HCEC 1CT (cell line): ENCODE results near the gene SLC1A3.

ENCODE experiments used
- DNase-seq: peaks from one replicate; pipeline ENCODE4 v3.0.0-alpha.2; 2017

Gene SLC1A3

DNA sequence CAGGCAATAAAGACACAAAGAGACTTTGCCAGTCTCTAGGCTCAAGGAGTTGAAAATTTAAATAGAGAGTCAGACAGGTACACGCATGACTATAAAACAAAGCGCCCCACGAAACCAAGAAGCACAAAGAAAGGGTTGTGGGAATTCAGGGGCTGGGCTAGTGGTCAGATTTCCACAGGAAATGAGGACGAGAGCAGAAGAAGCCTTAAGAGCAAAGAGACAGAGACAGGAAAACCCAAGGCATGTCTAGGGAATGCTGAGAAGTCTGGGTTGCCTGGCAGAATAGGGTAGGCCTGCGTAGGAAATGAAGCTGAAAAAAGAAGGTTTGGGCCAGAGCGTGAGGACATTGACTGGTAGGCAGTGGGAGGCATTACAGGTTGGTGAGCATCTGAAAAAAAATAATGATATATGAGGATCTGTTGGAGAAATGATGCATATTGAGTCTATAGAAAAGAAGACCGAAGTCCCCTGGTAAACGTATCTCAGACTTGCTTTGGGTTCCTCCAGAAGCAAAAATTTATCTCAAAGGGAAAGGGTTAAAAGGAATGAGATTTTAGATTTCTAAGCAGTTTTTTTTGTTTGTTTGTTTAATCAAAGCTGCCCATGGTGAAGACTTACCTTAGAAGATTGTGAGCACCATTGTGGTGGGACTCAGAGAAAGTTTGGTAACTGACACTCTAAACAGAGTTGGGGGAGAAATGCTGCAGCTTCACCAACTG, 51.8 kb downstream of the SLC1A3 start:
- peak; percentile 52 for DNase-seq

DNA sequence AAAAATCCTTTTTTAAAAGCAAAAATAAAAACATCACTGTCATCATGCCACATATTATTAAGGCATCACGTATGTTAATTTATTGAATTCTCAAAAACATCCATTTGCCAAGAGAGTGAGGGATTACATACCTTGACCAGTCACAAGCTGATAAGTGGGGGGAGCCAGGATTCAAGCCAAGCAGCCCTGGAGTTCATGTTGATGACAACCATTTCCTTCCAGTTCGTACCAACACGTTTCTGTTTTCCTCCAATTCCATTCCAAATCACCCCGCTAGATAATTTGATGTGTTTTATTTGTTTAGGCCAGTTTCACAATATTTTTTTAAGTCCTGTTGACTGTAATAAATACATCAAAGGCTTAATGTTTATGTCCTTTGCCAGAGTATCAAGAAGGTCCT, 53.0 kb downstream of the SLC1A3 start:
- DNase-seq = no peak

DNA sequence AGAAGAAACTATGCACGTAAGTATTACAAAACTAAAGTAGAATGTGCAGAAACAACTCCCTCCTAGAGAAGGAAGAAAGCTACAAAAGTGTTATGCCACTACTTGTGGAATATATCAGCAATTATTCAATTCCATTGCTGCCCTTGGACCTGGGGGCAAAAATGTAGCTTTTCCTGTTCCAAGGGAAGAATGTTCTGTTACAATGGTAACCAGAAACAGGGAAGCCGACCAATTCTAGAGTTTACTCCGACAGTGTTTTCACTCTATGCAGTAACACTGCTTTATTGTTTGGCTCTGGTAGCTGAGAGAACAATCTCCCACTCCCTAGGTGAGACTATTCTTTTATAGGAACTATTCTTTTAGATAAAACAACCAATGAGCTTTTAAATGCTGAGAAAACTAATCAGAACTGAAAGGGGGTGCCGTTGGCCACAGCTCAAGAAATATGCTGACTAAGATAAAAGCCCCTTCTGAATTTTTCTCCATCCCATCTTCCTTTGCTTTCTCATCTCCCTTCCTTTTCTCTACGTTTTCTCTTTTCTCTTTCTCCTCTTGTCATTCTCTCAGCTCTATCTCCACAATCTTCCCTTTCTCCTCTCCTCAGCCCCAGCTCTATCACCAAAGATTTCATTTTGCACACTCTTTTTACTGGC, 54.1 kb downstream of the SLC1A3 start:
- no peak for DNase-seq

DNA sequence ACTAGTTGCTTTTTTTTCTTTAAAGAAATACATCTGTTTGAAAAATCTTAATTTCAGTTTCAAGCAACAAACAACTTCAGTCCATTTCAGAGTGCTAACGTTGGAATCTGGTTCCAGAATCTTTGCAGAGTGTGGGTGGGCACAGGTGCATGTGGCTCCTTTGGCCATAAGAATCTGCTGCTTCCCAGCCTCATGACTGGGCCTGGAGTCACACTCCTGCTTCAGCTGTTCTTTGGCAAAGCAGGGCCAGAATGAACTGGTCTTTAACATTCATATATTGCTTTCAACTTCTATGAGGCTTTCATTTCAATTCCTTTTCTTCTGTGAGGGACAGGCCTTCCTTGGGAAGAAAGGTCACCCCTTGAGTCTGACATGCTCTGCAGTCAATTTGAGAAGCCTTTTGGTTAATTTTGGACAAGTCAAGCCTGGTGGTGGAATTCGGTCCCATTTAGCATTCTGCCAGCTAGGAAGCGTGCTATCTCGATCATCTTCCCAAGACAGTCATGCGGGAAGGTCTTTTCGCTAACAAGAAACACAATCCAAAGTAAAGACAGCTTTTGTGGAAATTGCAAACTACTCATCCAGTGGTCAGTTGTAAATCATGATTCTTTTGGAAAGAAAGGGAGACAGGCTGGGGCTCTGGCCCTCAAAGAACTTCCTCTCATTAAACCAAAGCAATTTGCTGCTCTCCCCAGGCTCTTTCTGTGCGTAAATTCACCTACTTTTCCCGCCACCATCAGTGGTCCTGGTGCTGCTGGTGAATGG, 55.2 kb downstream of the SLC1A3 start:
- DNase-seq = no peak

DNA sequence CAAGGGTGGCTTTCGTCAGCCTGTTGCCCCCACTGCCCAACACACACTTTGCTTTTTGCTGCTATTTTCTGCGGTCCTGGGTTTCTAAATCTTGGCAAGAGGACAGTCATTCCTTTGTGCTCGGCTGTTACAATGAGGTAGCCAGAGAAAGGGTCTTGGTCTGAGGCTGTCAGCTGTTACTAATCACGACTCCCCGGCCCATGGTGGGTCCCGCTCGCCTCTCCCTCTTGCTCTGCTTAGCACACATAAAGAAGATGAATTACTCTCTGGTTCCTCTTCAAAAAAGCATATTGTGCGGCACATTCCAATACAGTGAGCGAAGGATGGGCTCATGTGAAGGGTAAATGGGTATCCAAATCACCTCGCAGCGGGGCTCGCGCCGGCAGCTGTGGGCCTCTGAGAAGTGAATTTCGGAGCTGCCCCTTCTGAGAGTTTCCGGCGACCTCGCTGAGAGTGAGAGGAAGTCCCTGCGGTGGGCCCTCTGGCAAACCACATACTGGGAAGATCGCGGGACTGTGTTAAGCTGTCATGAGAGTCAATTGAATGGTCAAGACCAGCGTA, 56.0 kb downstream of the SLC1A3 start:
- no peak for DNase-seq

DNA sequence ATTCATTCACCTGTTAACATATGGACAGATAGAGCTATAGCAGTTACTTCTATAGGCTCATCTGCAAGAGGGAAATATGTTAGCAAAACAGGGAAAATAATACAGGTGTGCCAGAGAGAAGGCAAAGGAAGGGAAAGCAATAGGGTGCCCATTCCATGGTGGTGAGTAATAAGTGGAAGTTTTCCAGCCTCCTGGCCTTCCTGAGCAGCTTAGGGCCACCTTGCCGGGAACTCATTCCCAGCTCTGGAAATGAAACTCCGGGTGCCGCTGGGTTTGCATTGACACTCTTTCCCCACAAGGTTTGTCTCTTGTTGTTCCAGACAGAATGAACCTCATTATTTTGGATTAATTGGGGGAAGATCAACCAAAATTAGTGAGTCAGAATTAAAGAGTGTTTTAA, 58.4 kb downstream of the SLC1A3 start:
- DNase-seq = no peak

DNA sequence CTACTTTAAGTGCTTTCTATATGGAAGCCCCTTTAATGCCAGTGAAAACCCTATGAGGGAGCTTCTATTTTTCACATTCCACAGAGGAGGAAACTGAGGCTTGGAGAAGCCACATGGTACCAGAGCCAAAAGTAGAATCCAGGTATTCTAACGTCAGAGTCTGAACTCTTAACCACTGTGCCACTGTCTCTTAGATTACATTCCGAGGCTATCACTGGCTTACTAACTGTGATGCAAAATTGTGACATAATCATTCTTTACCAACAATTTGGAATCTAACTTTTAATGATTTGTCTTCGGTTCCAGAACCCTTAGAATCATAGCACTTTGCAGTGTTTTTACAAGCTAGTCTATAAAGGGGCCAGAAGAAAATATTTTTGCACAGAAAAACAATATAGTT, 59.2 kb downstream of the SLC1A3 start:
- no peak for DNase-seq

DNA sequence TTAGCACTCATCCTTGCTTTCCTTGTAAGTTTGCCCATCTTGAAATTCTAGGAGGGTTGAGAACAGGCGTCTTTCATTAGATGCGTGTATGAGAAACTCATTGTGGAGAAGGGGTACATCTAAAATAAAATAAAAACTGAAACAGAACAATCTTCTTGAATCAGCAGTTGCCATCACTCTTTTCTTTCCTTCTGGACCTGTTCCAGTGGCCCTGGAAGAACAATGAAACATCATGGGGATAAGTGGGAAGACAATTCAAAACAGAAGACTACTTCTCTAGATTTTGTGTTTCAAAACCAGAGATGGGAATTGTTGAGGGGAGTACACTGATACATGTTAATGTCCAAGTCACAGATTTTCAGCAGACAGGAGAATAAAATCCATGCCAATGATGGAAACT, 59.9 kb downstream of the SLC1A3 start:
- DNase-seq = no peak

DNA sequence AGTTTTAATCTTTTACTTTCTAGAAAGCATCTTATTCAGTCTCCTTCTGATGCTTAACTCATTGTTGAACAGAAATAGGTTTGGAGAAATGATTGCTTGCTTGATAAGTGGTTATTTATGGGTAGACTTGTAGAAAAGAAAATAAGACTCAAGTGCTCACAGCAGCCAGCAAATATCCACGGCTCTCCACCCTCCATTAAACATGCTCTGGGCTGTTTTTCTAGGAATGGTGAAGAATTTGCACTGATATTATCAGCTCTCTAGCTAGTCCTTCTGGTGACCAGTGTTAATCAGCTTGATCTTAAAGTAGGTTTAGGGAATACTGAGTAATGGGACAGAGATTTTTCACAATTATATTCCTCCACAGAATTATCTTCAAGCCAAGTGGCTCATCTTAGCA, 60.6 kb downstream of the SLC1A3 start:
- DNase-seq = no peak

DNA sequence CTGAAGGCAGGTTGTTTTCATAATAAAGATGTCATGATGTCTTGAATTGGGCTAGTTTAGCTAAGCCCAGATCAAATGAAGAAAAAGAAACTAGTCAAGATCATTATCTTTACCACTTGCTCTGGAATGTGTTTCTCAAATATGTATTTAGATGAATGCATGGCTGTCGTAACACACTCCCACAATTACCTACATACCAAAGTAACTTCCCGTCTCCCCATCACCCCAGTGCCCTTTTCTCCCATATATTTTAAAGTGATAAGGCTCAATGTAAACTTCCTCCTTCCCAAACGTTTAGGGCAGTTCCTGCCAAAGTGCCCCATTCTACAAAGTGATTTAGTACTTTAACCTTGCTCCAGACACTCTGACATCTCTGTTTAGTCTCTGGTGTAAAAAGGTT, 61.4 kb downstream of the SLC1A3 start:
- no peak for DNase-seq

DNA sequence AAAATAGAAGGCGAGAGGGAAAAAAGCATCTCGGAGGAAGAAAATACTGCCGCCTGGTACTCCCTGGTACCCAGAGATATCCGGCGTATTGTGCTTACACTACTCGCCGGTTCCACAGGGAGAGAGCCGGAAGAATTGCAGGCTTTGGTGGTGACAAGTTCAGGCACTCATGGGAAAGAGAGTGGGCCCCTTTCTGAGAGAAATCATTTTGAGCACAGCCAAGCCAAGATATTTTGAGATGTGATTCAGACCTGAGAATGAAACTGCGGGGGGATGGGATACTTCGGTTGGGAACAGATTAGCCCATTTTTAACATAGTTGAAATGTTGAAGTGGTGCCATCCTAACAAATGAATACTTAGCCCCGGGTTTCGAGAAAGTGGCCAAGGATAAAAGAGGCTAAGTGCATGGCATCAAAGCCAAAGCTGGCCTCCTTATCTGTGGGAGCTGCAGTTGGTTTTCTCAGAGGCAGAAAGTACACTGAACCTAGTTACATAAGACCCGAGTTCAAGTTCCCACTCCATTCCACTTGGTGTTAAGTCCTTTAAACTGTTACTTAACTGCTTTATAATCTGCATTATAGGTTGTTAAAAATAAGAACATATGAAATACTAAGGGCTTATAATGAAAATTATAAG, 62.7 kb downstream of the SLC1A3 start:
- DNase-seq = no peak

DNA sequence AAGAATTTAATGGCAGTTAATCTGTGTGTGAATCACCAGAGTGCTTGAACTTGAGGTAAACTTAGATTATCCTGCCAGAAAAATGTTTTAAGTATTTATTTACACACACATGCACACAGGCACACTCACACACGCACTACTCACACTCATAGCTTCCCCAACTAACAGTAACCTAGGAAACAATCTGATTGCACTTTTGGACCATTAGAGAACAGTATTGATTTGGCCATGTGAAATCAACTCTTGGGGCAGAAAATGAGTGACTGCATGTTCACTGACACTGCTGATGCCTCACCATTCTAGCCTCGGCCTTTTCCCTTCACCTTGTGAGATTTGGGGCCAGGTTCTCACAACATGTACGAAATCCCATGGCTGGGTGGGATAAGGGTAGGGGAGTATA, 64.1 kb downstream of the SLC1A3 start:
- peak; percentile 25 for DNase-seq

DNA sequence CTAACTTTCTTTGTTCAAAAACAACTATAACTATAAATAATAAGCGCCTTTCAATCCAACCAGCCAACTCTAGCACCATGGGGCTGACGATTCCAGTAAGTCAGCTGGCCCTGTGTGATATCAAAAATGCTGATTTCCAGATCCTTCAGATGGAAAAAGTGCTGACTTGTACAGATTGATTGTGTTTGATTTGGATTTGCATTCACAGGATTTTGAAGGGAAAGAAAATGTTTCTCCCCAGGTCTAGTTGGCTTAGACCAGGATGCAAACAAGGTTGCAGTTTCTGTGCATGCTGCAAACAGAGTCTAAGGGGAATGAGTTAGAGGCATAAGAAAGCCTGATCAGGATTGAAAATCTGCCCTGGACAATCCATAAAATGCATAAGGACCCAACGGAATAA, 68.9 kb downstream of the SLC1A3 start:
- DNase-seq = no peak

DNA sequence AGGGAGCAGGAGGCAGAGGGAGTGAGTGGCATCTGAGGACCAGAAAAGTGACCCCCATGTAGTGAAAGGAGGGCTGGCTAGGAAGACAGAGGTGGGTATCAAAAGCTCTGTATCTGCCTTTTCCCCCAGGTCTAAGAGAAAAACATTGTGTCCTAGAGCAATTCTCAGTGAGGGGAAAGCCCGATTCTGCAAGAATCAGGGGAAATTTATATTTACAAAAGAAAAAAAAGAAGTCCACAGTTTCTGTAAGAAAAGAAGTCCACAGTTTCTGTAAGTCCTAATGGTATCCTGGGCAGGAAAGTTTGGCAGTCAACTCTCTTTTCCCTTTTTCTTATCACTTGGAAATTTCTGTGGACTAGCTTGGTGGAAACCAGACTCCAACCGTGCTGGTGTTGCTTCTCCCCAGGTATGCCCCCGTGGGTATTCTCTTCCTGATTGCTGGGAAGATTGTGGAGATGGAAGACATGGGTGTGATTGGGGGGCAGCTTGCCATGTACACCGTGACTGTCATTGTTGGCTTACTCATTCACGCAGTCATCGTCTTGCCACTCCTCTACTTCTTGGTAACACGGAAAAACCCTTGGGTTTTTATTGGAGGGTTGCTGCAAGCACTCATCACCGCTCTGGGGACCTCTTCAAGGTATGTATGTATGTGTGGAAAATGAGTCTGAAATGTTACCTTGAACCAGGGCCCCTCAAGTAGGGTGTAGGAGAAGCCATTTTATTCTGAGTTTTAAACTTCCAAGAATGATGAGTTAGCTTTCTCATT, 73.0 kb downstream of the SLC1A3 start:
- no peak for DNase-seq

DNA sequence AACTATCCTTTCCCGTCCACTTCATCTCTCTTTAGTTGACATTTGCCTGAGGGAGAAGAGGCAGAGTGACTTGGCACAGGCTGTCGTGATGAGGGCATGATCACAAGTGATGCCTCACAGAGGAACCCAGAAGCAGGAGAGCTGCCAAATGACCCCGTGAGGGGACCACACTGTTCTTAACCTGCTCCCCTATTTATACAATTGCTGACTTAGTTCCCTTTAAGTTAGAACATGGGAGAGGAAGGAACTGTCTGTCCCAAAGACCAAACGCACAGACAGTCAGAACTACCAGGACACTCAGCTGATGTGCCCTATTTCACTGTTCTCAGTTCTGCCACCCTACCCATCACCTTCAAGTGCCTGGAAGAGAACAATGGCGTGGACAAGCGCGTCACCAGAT, 73.7 kb downstream of the SLC1A3 start:
- no peak for DNase-seq

DNA sequence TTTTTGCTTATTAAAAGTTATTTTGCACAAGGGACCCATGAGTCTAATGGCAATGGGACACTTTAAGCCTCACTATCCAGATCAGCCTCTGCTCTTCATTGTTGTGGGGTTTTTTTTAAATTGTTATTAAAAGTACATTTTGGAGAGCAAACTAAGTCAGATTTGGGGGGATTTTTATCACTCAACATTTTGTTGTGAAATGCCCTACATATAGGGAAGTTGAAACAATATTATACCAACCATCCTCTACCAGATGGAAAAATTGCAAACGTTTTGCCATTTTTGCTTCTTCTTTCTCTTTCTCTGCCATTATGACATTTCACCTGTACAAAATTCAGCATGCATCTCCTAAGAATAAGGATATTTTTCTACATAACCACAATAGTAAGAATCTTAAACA, 75.3 kb downstream of the SLC1A3 start:
- no peak for DNase-seq

DNA sequence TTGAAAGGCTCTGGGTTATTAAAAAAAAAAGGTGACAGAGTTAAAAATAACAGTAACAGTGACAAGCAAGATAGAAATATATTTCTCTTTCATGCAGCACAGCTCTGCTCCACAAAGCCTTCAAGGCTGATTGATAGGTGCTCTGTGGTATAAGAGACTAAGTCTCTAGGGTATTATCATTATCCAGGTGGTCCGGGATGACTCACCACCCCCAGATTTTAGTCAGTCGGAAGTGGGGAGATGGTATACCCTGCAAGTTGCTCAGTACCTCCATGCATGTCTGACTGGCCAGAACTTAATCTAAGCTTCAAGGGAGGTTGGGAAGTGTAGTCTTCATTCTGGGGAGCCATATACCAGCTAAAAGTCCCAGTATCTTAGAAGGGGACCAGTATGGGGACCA, 76.1 kb downstream of the SLC1A3 start:
- DNase-seq = no peak

DNA sequence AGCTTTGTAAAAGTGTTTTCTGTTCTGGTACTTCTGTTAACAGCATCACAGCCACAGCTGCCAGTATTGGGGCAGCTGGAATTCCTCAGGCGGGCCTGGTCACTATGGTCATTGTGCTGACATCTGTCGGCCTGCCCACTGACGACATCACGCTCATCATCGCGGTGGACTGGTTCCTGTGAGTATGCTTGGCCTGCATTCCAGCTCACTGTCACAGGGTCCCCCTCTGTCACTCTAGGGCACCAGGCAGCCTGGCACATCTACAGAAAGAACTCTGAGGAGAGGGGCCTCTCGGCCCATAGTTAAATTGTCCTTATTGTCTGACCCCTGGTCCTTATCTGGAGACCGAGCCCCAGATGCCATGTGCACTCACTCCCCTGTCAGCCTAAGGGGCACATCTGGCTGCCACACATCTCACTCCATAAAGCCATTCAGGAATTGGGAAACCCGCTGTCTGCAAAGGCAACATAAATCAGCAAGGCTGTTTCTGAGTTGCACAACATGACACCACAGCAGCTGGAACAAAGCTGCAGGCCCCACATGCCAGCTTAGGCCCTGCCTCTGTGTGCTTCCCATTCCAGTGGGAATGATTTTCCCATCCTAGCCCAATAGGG, 77.5 kb downstream of the SLC1A3 start:
- DNase-seq = peak; percentile 79

DNA sequence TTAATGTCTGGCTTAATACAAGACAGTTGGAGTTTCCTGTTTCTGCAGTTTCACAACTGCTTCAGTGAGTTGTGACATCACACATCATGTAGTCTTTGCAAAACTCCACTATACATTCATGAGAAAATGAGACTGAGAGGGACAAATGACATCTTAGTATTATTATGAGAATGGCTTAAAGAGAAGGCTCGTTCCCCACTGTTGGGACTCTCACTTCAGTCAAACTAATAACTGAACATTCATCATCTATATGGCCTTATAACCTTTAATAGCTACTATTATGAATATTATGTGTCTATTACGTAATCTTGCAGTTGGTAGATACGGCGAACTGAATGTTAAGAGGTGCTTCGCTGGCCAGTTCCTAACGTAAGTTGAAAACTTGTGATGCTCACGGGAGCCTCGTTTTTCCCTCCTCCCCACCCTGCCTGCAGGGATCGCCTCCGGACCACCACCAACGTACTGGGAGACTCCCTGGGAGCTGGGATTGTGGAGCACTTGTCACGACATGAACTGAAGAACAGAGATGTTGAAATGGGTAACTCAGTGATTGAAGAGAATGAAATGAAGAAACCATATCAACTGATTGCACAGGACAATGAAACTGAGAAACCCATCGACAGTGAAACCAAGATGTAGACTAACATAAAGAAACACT, 79.4 kb downstream of the SLC1A3 start:
- DNase-seq = no peak

DNA sequence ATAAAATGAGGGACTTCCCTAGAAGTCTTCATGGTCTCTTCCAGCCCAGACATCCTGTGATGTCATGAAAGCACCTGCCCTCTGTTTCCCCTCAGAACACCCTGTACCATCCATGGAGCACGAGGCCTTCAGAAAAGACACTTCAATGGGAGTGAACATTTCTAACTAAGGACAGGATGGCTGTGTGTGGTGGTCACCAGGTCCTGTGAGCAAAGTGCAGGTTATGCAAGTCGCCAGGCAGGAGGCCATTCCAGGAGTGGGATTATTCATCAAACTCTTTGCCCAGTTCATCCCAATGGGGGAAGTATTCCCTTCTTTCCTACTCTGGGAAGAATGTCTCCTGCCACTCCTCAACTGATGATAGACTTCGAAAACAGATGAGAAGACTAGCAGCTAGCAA, 80.5 kb downstream of the SLC1A3 start:
- DNase-seq = no peak

DNA sequence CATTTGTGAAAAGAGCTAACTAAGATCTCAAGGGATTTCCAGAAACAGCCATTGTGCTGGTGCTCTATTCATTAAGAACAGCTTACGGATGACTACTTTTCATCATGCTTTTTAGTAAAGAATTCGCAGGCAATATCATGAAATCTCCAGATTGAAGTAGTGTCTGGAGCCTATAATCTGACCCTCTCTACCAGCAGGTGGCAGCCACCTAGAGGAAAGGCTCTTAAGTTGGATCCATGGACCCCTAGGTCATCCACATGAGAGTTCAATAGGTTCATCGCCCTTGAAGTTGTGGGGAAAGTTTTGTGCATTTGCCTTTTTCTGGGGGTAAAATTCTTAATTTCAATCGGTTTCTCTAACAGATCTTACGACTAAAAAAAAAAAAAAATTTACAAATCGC, 82.3 kb downstream of the SLC1A3 start:
- peak; percentile 29 for DNase-seq

DNA sequence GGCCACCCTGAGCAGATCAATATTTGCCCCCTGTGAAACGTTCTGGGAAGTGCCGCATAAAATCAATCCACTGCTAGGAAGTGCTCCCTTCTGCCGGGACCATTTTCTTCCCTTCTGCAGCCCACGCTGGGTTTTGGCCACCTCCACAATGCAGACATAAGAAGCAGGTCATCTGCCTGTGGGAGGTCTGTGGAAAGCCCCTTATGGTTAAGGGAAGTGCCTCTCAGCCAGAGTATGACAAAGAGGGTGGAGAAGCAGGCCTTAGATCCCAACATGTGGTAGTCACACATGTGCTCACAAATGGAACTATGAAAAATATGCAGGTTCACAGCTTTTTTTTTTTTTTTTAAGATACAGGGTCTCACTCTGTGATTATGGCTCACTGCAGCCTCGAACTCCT, 82.8 kb downstream of the SLC1A3 start:
- DNase-seq = peak; percentile 45
